ENCODE results near the gene IQSEC3.

The IQSEC3 gene

GRCh38 chr12:196436-196835 lies 129.9 kb downstream of the IQSEC3 start:
- Histone ChIP-seq H3K4me3 (IDR thresholded peaks at IDR 0.05; ENCODE audit: insufficient read depth, low read depth, low read length) (no peak overlapping the region), H3K79me2 (ENCODE audit: insufficient read depth, low read depth) (no peaks in the 10 kb centered on the region), H3K4me2 (no peak overlapping the region), H3K36me3 (ENCODE audit: insufficient read depth) (no peaks in the 10 kb centered on the region), H3K27me3 (ENCODE audit: insufficient read depth, low read depth) (peaks cover 17% of the 10 kb centered on the region; the same call in 1 of the 2 replicates), H3K4me1 (ENCODE audit: low read depth, poor library complexity, severe bottlenecking) (no peaks in the 10 kb centered on the region), H3K27ac (no peak overlapping the region), H3K9ac (no peak overlapping the region), H2AFZ (ENCODE audit: low read depth) (no peak overlapping the region), H4K20me1 (ENCODE audit: insufficient read depth) (no peaks in the 10 kb centered on the region)
- no peak for TF ChIP-seq CTCF (conservative IDR thresholded peaks at IDR 0.05; ENCODE audit: low read depth, low read length)

GRCh38 chr12:197347-197746 lies 130.8 kb downstream of the IQSEC3 start:
- Histone ChIP-seq H3K27ac (no peak overlapping the region), H3K4me3 (IDR thresholded peaks at IDR 0.05; ENCODE audit: insufficient read depth, low read depth, low read length) (no peak overlapping the region), H3K79me2 (ENCODE audit: insufficient read depth, low read depth) (no peaks in the 10 kb centered on the region), H4K20me1 (ENCODE audit: insufficient read depth) (no peaks in the 10 kb centered on the region), H2AFZ (ENCODE audit: low read depth) (no peak overlapping the region), H3K36me3 (ENCODE audit: insufficient read depth) (no peaks in the 10 kb centered on the region), H3K4me2 (no peak overlapping the region), H3K27me3 (ENCODE audit: insufficient read depth, low read depth) (peaks cover 8% of the 10 kb centered on the region; the same call in 1 of the 2 replicates), H3K9ac (no peak overlapping the region), H3K4me1 (ENCODE audit: low read depth, poor library complexity, severe bottlenecking) (no peaks in the 10 kb centered on the region)
- no peak for TF ChIP-seq CTCF (conservative IDR thresholded peaks at IDR 0.05; ENCODE audit: low read depth, low read length)

DNA sequence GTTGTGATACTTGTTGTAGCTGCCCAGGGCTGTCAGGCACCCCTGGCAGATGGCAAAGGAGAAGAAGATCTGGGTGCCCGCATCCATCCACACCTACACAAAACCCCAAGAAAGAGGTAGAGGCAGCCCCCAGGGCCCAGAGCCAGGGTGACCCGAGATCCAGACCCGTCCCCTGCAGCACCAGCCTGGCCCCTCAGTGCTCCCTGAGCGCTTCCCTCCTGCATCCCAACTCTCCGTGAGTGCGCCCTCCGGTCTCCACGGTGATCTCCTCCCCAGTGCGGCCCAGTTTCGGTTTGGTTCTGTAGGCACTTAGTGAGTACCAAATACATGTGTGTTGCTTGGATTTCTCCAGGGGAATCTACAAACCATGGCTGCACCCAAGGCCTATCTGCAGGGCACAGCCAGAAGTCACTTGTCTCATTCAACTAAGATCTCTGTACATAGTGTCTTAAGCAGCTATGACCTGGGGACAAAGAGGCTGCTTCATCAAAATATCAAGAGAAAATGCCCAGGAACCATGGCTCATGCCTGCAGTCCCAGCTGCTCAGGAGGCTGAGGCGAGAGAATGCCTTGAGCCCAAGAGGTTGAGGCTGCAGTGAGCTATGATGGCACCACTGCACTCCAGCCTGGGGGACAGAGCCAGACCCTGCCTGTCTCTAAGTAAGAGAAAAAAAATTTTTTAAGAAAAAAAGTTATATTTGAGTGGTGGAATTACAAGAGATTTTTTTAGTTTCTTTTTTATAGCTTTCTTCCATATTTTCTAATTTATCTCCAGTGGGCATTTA lies 131.5 kb downstream of the IQSEC3 start:
- Histone ChIP-seq H3K27me3 (ENCODE audit: insufficient read depth, low read depth) (peaks cover 11% of the 10 kb centered on the region; the same call in 1 of the 2 replicates), H3K27ac (no peak overlapping the region), H3K4me2 (no peak overlapping the region), H2AFZ (ENCODE audit: low read depth) (no peak overlapping the region), H3K4me3 (IDR thresholded peaks at IDR 0.05; ENCODE audit: insufficient read depth, low read depth, low read length) (no peak overlapping the region), H3K79me2 (ENCODE audit: insufficient read depth, low read depth) (no peaks in the 10 kb centered on the region), H3K9ac (no peak overlapping the region), H4K20me1 (ENCODE audit: insufficient read depth) (no peaks in the 10 kb centered on the region), H3K4me1 (ENCODE audit: low read depth, poor library complexity, severe bottlenecking) (no peaks in the 10 kb centered on the region), H3K36me3 (ENCODE audit: insufficient read depth) (no peaks in the 10 kb centered on the region)
- no peak for TF ChIP-seq CTCF (conservative IDR thresholded peaks at IDR 0.05; ENCODE audit: low read depth, low read length)

GRCh38 chr12:198705-199104 lies 132.1 kb downstream of the IQSEC3 start:
- H2AFZ ChIP-seq (ENCODE audit: low read depth), result no peak overlapping the region
- no peaks in the 10 kb centered on the region for H3K4me1 ChIP-seq (ENCODE audit: low read depth, poor library complexity, severe bottlenecking)
- no peak overlapping the region for H3K4me2 ChIP-seq
- H3K36me3 ChIP-seq (ENCODE audit: insufficient read depth), result no peaks in the 10 kb centered on the region
- H3K4me3 ChIP-seq (IDR thresholded peaks at IDR 0.05; ENCODE audit: insufficient read depth, low read depth, low read length), result no peak overlapping the region
- no peaks in the 10 kb centered on the region for H4K20me1 ChIP-seq (ENCODE audit: insufficient read depth)
- no peaks in the 10 kb centered on the region for H3K79me2 ChIP-seq (ENCODE audit: insufficient read depth, low read depth)
- no peak for TF ChIP-seq CTCF (conservative IDR thresholded peaks at IDR 0.05; ENCODE audit: low read depth, low read length)
- H3K27ac ChIP-seq, result no peak overlapping the region
- no peak overlapping the region for H3K9ac ChIP-seq
- peaks cover 11% of the 10 kb centered on the region; the same call in 1 of the 2 replicates for H3K27me3 ChIP-seq (ENCODE audit: insufficient read depth, low read depth)
